HUES64 (cell line): ENCODE measurements around the gene SLC9A5.
A peak's percentile ranks its signal among the peaks of the same experiment; 100 is the strongest.

Experiments used
- H3K27ac ChIP-seq: 2 replicates; pipeline ENCODE4 v1.7.0; 2013; ENCODE audit warnings: low read depth, low read length, inconsistent platforms
- H3K27me3 ChIP-seq: 2 replicates; pipeline ENCODE4 v1.6.1; 2013; ENCODE audit warnings: mild to moderate bottlenecking, low read length; ENCODE audit not compliant: insufficient read depth
- H3K36me3 ChIP-seq: 2 replicates; pipeline ENCODE4 v1.6.1; 2013; ENCODE audit warnings: mild to moderate bottlenecking, low read length; ENCODE audit not compliant: insufficient read depth
- H3K4me1 ChIP-seq: 2 replicates; pipeline ENCODE4 v1.6.1; 2013; ENCODE audit warnings: mild to moderate bottlenecking, low read length, moderate library complexity; ENCODE audit not compliant: insufficient read depth
- H3K4me3 ChIP-seq: 2 replicates; pipeline ENCODE4 v1.5.1; 2013; ENCODE audit warnings: mild to moderate bottlenecking, low read length, moderate library complexity
- H3K9ac ChIP-seq: 2 replicates; pipeline ENCODE4 v1.6.1; 2013; ENCODE audit warnings: mild to moderate bottlenecking, low read depth, low read length
- H3K9me3 ChIP-seq: 2 replicates; pipeline ENCODE4 v1.6.1; 2013; ENCODE audit warnings: low read depth, low read length; ENCODE audit not compliant: insufficient read depth
- WGBS: fragments of 150-250, 120-280 bp; methylation state at CpG from one replicate; pipeline ENCODE4 v1.1.7; 2013; ENCODE audit warnings: missing lambda C conversion rate; 5-methylcytosine and 5-hydroxymethylcytosine counted together

Gene SLC9A5

DNA sequence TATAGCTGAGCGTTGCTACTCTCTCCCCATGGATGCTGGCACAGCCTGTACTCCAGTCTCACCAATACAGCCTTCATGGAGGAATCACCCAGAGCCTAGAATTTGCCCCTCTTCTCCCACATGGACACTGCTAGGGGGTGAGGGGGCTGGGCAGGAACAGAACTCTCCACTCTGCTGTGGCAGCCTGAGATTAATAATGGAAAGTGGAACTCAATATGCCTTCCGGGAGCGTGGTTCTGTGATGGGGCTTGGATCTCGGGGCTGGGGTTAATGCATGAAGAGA is 1.2 kb downstream of the SLC9A5 start:
- H3K4me1 ChIP-seq: peaks cover 23% of the 10 kb centered on the region
- WGBS: 88% methylated on average over 3 of the region's 4 CpGs
- H3K4me3 ChIP-seq: 0 out of 2 replicates have a peak overlapping the region, but pooled peaks have one; percentile 93
- H3K27ac ChIP-seq: no peak overlapping the region
- H3K27me3 ChIP-seq: peaks cover 35% of the 10 kb centered on the region
- no peaks in the 10 kb centered on the region for H3K9me3 ChIP-seq
- no peak overlapping the region for H3K9ac ChIP-seq
- peaks cover under 1% of the 10 kb centered on the region; the same call in 1 of the 2 replicates for H3K36me3 ChIP-seq

DNA sequence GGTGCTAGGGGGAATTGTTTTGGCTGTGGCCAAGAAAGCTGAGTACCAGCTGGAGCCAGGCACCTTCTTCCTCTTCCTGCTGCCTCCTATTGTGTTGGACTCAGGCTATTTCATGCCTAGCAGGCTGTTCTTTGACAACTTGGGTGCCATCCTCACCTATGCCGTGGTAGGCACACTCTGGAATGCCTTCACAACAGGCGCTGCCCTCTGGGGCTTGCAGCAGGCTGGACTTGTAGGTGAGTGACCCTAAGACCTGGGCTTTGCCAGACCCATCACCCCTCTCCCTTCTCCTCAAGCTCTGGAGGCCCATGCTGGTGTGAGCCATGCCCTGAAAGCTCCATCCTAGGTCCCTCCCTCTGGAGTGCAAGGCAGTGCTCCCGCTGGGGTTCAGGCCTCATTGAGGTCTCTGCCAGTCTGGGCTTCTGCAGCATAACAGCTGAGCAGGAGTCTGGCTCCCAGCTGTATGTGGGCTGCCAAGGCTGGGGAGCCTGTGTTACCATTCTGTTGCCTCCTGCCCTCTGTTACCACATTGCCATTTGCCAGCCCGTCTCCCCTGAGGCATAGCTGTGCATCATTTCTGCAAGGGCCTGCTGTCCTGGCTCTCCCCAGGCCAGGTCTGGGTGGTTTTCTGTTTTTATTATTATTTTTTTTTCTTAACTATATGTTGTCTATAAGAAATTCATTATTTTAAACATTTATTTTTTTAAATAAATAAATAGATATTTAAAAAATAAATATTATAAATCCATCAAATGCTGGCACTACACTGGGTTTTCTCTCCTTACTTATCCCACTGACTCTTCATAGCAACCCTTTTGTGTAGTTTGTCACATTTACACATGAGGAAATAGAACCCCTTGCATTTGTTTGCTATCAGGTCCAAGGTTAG is 4.1 kb downstream of the SLC9A5 start:
- 88% methylated on average over 4 of the region's 4 CpGs for WGBS
- Histone ChIP-seq H3K9me3 (no peaks in the 10 kb centered on the region), H3K4me1 (peaks cover 11% of the 10 kb centered on the region), H3K27me3 (peaks cover 32% of the 10 kb centered on the region), H3K27ac (no peak overlapping the region), H3K4me3 (no peak overlapping the region), H3K9ac (no peak overlapping the region), H3K36me3 (peaks cover 3% of the 10 kb centered on the region; the same call in 1 of the 2 replicates)

DNA sequence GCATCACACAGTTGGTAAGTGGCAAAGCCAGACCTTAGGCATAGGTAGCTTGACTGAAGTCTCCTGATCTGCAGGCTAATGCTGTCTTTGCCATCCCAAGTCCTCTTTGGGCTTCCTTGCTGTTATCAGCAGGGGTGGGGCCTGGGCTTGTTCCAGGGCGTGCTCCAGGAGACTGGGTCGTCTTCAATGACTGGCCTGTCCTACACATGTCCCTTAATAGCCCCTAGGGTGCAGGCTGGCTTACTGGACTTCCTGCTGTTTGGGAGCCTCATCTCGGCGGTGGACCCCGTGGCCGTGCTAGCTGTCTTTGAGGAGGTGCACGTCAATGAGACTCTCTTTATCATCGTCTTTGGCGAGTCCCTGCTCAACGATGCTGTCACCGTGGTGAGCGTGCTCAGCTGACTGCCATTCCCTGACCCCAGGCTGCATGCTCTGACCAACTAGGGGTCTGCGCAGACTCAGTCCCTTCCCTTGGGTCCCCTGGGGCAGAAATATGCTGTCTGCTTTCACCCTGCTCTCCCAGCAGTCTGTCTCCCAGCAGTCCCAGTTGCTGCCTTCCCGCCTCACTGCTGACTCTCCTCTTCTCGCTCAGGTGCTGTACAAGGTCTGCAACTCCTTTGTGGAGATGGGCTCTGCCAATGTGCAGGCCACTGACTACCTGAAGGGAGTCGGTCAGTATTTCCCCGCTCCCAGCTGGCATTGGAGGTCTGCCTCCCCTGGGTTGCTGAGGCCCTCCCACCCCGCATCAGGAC is 6.2 kb downstream of the SLC9A5 start:
- Histone ChIP-seq H3K27me3 (peaks cover 11% of the 10 kb centered on the region), H3K36me3 (peaks cover 3% of the 10 kb centered on the region; the same call in 1 of the 2 replicates), H3K9ac (no peak overlapping the region), H3K27ac (no peak overlapping the region), H3K9me3 (no peaks in the 10 kb centered on the region), H3K4me3 (no peak overlapping the region), H3K4me1 (no peaks in the 10 kb centered on the region)
- 93% methylated on average over 18 of the region's 18 CpGs for WGBS

DNA sequence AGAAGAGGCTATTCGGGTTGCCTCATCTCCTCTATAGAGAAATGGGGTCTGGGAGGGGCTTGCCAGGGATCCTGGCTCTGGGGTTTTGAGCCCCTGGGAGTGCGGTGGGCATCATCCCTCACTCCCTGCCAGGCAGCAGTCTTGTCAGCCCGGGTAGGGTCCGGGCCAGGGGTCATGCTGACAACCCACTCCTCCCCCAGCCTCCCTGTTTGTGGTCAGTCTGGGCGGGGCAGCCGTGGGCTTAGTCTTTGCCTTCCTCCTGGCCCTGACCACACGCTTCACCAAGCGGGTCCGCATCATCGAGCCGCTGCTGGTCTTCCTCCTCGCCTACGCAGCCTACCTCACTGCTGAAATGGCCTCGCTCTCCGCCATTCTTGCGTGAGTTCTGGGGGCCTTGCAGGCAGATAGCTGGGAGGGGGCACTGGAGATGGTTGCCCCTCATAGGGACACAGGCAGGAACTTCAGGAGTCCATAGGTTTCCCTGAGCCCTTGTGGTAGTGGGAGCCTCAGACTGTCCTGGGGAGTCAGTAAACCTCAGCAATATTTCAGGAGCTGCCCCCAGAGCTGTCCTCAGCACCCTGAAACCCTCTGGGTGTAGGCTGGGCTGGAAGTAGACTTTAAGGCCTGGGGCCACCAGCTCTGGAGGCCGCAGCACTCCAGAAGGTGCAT is 6.9 kb downstream of the SLC9A5 start:
- H3K4me3 ChIP-seq: no peak overlapping the region
- H3K9me3 ChIP-seq: no peaks in the 10 kb centered on the region
- peaks cover 4% of the 10 kb centered on the region for H3K27me3 ChIP-seq
- H3K27ac ChIP-seq: no peak overlapping the region
- 94% methylated on average over 17 of the region's 17 CpGs for WGBS
- no peaks in the 10 kb centered on the region for H3K4me1 ChIP-seq
- peaks cover 3% of the 10 kb centered on the region; the same call in 1 of the 2 replicates for H3K36me3 ChIP-seq
- H3K9ac ChIP-seq: no peak overlapping the region

DNA sequence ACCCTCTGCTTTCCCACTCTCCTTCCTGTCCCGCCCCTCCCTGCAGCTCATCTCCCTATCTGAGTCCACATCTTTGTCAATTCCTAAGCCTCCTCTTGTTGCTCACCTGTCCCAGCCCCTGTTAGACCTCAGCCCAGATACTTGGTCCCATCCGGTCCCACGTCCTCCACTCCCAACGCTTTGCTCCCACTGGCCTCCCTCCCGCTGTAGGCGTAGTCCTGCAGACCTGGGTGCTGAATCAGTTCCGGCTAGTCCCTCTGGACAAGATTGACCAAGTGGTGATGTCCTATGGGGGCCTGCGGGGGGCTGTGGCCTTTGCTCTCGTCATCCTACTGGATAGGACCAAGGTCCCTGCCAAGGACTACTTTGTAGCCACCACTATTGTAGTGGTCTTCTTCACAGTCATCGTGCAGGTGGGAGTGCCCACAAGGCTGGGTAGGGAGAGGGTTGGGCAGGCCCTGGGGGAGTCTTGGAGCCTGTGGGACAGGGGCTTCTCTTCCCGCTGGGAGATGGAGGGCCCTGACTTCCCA is 8.0 kb downstream of the SLC9A5 start:
- Histone ChIP-seq H3K27me3 (no peaks in the 10 kb centered on the region), H3K4me1 (no peaks in the 10 kb centered on the region), H3K27ac (no peak overlapping the region), H3K4me3 (no peak overlapping the region), H3K36me3 (peaks cover 3% of the 10 kb centered on the region; the same call in 1 of the 2 replicates), H3K9me3 (no peaks in the 10 kb centered on the region), H3K9ac (no peak overlapping the region)
- 93% methylated on average over 11 of the region's 11 CpGs for WGBS

DNA sequence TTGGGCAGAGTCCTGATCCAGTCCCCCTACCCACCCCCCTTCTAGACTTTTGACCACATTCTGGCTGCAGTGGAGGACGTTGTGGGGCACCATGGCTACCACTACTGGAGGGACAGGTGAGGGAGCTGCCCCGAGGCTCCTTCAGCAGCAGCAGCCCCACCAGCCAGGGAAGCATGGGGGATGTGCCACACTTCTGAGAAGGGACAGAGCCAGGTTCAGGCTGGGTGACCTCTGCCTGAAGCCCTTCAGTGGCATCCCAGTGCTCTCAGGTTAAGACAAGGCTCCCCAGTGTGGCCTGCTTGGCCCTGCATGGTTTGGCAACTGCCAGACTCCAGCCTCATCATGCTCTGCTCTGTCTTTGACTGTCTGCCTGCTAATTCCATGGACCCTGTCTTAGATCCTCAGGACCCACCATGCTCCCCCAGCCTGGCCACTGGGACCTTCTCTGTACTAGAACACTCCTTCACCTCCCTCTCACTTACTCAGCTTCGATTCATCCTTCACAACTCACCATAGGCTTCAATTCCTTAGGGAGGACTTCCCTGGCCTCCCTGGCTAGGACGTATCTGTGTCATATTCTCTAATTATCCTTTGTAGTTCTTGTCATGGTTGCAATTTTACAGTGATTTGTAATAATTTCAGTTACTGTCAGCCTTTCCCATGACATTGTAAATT is 8.8 kb downstream of the SLC9A5 start:
- Histone ChIP-seq H3K27me3 (no peaks in the 10 kb centered on the region), H3K9ac (no peak overlapping the region), H3K4me1 (no peaks in the 10 kb centered on the region), H3K27ac (no peak overlapping the region), H3K4me3 (no peak overlapping the region), H3K9me3 (no peaks in the 10 kb centered on the region), H3K36me3 (peaks cover 3% of the 10 kb centered on the region; the same call in 1 of the 2 replicates)
- WGBS: 83% methylated on average over 4 of the region's 4 CpGs

DNA sequence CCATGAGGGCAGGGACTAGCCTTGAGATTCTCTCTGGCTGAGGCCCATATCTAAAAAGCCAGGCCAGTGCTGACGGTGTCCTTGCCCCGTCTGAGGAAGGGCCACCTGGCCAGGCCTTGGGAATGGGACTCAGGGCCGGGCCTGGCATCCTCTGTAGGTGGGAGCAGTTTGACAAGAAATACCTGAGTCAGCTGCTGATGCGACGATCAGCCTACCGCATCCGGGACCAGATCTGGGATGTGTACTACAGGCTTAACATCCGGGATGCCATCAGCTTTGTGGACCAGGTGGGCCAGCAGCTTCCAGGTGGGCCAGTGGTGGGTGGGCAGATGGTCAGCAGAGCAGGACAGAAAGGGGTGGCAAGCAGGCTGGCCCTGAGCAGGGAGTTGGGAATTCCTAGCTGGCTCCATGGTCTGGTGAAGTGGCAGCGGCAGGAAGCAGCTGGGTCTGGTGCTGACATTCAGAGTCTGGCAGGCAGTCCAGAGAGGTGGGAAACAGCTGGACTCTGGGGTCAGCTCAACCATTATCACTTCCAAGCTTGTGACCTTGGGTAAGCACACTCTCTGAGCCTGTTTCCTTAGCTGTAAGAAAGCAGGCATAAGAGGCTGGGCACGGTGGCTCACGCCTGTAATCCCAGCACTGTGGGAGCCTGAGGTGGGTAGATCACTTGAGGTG is 9.5 kb downstream of the SLC9A5 start:
- no peaks in the 10 kb centered on the region for H3K27me3 ChIP-seq
- no peak overlapping the region for H3K4me3 ChIP-seq
- no peaks in the 10 kb centered on the region for H3K4me1 ChIP-seq
- H3K27ac ChIP-seq: no peak overlapping the region
- 94% methylated on average over 11 of the region's 11 CpGs for WGBS
- H3K36me3 ChIP-seq: peaks cover 3% of the 10 kb centered on the region; the same call in 1 of the 2 replicates
- no peaks in the 10 kb centered on the region for H3K9me3 ChIP-seq
- H3K9ac ChIP-seq: no peak overlapping the region

DNA sequence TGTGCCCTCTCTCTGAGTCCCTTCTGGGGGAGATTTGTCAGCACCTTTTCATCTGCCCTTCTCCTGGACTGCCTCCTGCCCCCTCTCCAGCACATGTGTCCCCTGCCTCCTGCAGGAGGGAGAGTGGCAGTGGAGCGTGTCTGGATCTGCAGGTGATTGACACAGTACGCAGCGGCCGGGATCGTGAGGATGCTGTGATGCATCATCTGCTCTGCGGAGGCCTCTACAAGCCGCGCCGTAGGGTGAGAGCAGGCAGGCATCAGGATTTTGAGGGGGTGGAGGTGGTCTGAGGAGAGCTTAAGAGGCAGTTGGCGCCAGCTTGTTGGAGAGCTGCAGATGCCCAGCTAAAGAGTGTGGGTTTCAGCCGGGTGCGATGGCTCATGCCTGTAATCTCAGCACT is 10.9 kb downstream of the SLC9A5 start:
- Histone ChIP-seq H3K9ac (no peak overlapping the region), H3K9me3 (no peaks in the 10 kb centered on the region), H3K36me3 (peaks cover 3% of the 10 kb centered on the region; the same call in 1 of the 2 replicates), H3K27ac (no peak overlapping the region), H3K4me3 (no peak overlapping the region), H3K27me3 (no peaks in the 10 kb centered on the region), H3K4me1 (no peaks in the 10 kb centered on the region)
- 95% methylated on average over 12 of the region's 12 CpGs for WGBS

DNA sequence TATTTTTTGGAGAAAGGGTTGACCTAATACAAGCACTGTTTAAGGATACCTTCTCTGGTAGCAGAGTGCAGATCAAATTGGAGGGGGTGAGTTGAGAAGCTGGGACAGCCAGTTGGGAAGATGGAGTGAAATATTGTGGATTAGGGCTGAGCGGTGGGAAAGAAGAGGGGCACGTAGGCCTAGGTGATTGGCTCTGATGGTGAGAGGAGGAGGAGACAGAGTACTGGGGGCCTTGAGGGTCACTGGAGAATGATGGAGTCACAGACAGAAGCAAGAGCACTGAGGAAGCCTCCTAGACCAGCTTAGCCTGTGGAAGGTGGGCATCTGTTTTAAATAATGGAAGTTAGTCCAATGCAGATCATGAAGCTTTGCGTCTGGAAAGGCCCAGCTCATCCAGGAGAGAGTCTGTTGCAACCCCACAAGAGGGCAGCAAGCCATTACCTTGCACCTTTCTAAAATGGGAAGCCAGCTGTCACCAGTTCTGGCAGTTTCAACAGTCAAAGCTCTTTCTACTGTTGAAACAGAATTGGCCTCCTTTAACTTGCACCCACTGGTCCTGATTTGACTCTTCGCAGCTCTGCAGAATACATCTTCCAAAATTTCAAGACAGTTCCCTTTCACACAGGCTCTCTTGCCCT is 11.8 kb downstream of the SLC9A5 start:
- H3K4me3 ChIP-seq: no peak overlapping the region
- no peak overlapping the region for H3K27ac ChIP-seq
- 76% methylated on average over 4 of the region's 4 CpGs for WGBS
- no peaks in the 10 kb centered on the region for H3K4me1 ChIP-seq
- H3K27me3 ChIP-seq: no peaks in the 10 kb centered on the region
- no peaks in the 10 kb centered on the region for H3K9me3 ChIP-seq
- no peaks in the 10 kb centered on the region for H3K36me3 ChIP-seq
- H3K9ac ChIP-seq: no peak overlapping the region

DNA sequence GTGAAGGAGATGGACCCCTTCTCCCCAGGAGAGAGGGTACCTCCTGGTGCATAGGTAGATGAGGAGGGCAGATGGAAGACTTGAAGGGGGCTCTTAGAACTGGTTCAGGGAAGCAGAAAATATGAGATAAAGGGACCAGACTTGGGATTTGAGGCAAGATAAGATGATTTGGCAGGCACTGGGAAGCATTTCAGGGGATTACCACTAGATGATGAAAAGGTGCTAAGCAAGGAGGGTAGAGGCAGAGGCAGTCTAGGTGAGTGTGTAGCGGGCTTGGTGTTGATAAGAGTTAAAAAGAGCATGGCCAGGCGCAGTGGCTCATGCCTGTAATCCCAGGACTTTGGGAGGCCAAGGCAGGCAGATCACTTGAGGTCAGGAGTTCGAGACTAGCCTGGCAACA is 14.4 kb downstream of the SLC9A5 start:
- H3K9me3 ChIP-seq: no peaks in the 10 kb centered on the region
- H3K27ac ChIP-seq: no peak overlapping the region
- H3K4me1 ChIP-seq: no peaks in the 10 kb centered on the region
- 89% methylated on average over 3 of the region's 3 CpGs for WGBS
- no peaks in the 10 kb centered on the region for H3K27me3 ChIP-seq
- no peaks in the 10 kb centered on the region for H3K36me3 ChIP-seq
- no peak overlapping the region for H3K4me3 ChIP-seq
- no peak overlapping the region for H3K9ac ChIP-seq
